B cell (primary cell): ENCODE results near the gene AP1G1. TPM values are rescaled to one million over a fixed set of nuclear protein-coding genes. Genes with fewer than 3 reads are reported as not detected.

Experiments
- ATAC-seq: fragments of 200-7000 bp; cut with Tn5 transposase; one replicate; pipeline ENCODE4 v1.10.0; 2021; ENCODE audit warnings: low read depth, mild to moderate bottlenecking, moderate number of reproducible peaks, moderate library complexity
- CTCF ChIA-PET: fragments of 350-600 bp; sonication (Branson Sonifier 250); formaldehyde crosslinking; loops from one replicate; lab custom pipeline; 2021; ENCODE audit warnings: antibody characterized with exemption, inconsistent platforms; lab: Charles Lee
- POLR2A ChIA-PET: fragments of 350-600 bp; sonication (Branson Sonifier 250); formaldehyde crosslinking; loops from one replicate; lab custom pipeline; 2021; ENCODE audit warnings: antibody characterized with exemption; lab: Charles Lee
- DNase-seq: peaks from one replicate; pipeline ENCODE4 v3.0.0; 2013
- H2AFZ ChIP-seq: 2 replicates; pipeline ENCODE4 v1.6.1; 2012; ENCODE audit warnings: mild to moderate bottlenecking, low read depth, low read length; ENCODE audit not compliant: insufficient read depth, poor library complexity, severe bottlenecking
- H3K27ac ChIP-seq, 2 donors: 1 replicate in 1 of 2; 2 replicates in 1 of 2; pipeline ENCODE4 v1.5.1; 2012 to 2013; ENCODE audit warnings: low read length in 2 of 2, mild to moderate bottlenecking in 2 of 2, moderate library complexity in 1 of 2
- H3K27me3 ChIP-seq, 4 experiments: fragments of 200-600 bp in 1 of 4; sonication (generic) in 1 of 4; replicated peaks in 1 of 4; 1 replicate in 2 of 4; 2 replicates in 2 of 4; pipeline versions ENCODE4 v1.6.1 to v1.7.0; 2013 to 2016; ENCODE audit warnings: low read length in 3 of 4, mild to moderate bottlenecking in 2 of 4, mixed read lengths in 1 of 4, moderate library complexity in 1 of 4; ENCODE audit not compliant: insufficient read depth in 4 of 4, control insufficient read depth in 3 of 4; ENCODE audit errors: control extremely low read depth in 1 of 4
- H3K36me3 ChIP-seq, 2 experiments: replicated peaks in 1 of 2; 1 replicate in 1 of 2; 2 replicates in 1 of 2; pipeline versions ENCODE4 v1.6.1 to v1.7.1; 2013; ENCODE audit warnings: low read length in 1 of 2; ENCODE audit not compliant: insufficient read depth in 2 of 2, control insufficient read depth in 1 of 2; ENCODE audit errors: control extremely low read depth in 1 of 2, extremely low read depth in 1 of 2
- H3K4me1 ChIP-seq, 2 donors: fragments of 200-600 bp in 1 of 2; sonication (generic) in 1 of 2; 1 replicate in 1 of 2; 2 replicates in 1 of 2; pipeline versions ENCODE4 v1.5.1 to v1.6.1; 2013 to 2017; ENCODE audit warnings: low read length in 2 of 2; ENCODE audit not compliant: control insufficient read depth in 2 of 2, insufficient read depth in 2 of 2
- H3K4me2 ChIP-seq: replicated peaks from 2 replicates; pipeline ENCODE3; 2012; ENCODE audit warnings: mild to moderate bottlenecking, low read depth, low read length; ENCODE audit not compliant: poor library complexity, severe bottlenecking
- H3K4me3 ChIP-seq, 5 experiments: fragments of 200-600 bp in 1 of 5; sonication (generic) in 1 of 5; 1 replicate in 3 of 5; 2 replicates in 2 of 5; pipeline versions ENCODE4 v1.5.1 to v1.7.0; 2011 to 2016; ENCODE audit warnings: low read length in 4 of 5, mild to moderate bottlenecking in 4 of 5, low read depth in 2 of 5, control low read depth in 1 of 5, moderate library complexity in 1 of 5; ENCODE audit not compliant: insufficient read depth in 1 of 5; ENCODE audit errors: control extremely low read depth in 1 of 5, extremely low read depth in 1 of 5
- H3K79me2 ChIP-seq: fragments of 200-600 bp; sonication (generic); one replicate; pipeline ENCODE4 v1.6.0; 2016; ENCODE audit warnings: low read length; ENCODE audit not compliant: control insufficient read depth, insufficient read depth
- H3K9ac ChIP-seq: fragments of 200-600 bp; sonication (generic); 2 replicates; pipeline ENCODE4 v1.6.1; 2017; ENCODE audit warnings: mild to moderate bottlenecking, low read length, moderate library complexity
- H3K9me3 ChIP-seq, 3 donors: one replicate each; pipeline versions ENCODE4 v1.6.1 to v1.7.1; 2013; ENCODE audit warnings: low read length in 2 of 3; ENCODE audit not compliant: control insufficient read depth in 2 of 3, insufficient read depth in 1 of 3; ENCODE audit errors: control extremely low read depth in 1 of 3
- H4K20me1 ChIP-seq: 2 replicates; pipeline ENCODE4 v1.6.0; 2012; ENCODE audit warnings: mild to moderate bottlenecking, low read length; ENCODE audit not compliant: insufficient read depth, control insufficient read depth, poor library complexity, severe bottlenecking
- H3K27ac Mint-ChIP-seq: one replicate; pipeline ENCODE4 v1.8.0; 2021; ENCODE audit warnings: mixed read lengths
- H3K27me3 Mint-ChIP-seq: one replicate; pipeline ENCODE4 v1.8.0; 2021; ENCODE audit warnings: mixed read lengths
- H3K4me1 Mint-ChIP-seq: one replicate; pipeline ENCODE4 v1.8.0; 2021; ENCODE audit warnings: mixed read lengths
- H3K4me3 Mint-ChIP-seq: one replicate; pipeline ENCODE4 v1.8.0; 2021; ENCODE audit warnings: mixed read lengths
- H3K9me3 Mint-ChIP-seq: one replicate; pipeline ENCODE4 v1.8.0; 2022; ENCODE audit warnings: mixed read lengths; ENCODE audit not compliant: insufficient read depth
- EZH2 ChIP-seq: IDR thresholded peaks from 2 replicates; pipeline ENCODE4 v1.6.1; 2012; ENCODE audit warnings: borderline replicate concordance, low read depth, mild to moderate bottlenecking, moderate library complexity, low read length; ENCODE audit not compliant: insufficient read depth, poor library complexity, severe bottlenecking
- WGBS: methylation state at CpG from one replicate; pipeline ENCODE4 v1.1.5; 2013; ENCODE audit warnings: missing lambda C conversion rate; ENCODE audit not compliant: insufficient coverage; 5-methylcytosine and 5-hydroxymethylcytosine counted together
- intact Hi-C: fragments of 100-400 bp; cut with micrococcal nuclease; formaldehyde crosslinking; loops from one replicate; pipeline ENCODE4 v1.10.0; 2022
- polyA plus RNA-seq: library from polyadenylated mRNA; depleted of rRNA; stranded (reverse); fragments of >200 nt; gene quantifications from 2 replicates; pipeline ENCODE4 v1.2.3, GENCODE V29; 2012
- total RNA-seq, 2 donors: library from RNA; stranded (reverse); fragments of 120-200 nt in 1 of 2; gene quantifications; 1 replicate in 1 of 2; 2 replicates in 1 of 2; pipeline versions ENCODE4 v1.2.3 to v1.2.4, GENCODE V29; 2013 to 2022
- TF ChIP-seq, protein P1 (sequence below): fragments of 200-600 bp; IDR thresholded peaks from one replicate; pipeline ENCODE4 v1.8.0; 2022; ENCODE audit warnings: antibody characterized with exemption, mild to moderate bottlenecking

AP1G1 gene
- total and polyA plus RNA-seq, 2 donors (not counting 1 experiment from before 2014, with no cell fraction given) = 43.8 to 142 TPM

DNA sequence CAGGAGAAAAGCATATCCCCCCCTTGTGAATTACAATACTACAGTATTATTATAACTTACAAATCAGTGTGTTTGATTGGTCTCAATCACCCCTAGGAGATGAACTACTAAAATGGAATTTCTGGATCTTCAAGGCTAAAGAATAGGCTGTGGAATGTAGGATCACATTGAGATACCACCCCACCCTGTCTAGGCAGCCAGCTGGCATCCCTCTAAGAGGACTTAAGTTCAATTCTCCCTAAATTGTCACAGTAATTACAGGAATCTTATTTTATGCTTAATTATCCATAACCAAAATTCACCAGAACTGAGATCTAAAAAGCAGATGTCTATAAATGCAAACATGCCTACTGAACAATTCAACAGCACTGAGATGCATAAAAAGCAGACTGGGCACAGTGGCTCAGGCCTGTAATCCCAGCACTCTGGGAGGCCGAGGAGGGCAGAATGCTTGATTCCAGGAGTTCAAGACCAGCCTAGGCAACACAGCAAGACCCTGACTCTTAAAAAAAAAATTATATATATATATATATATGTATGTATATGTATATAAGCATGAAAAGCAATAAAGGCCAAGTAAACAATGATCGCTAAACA lies 12.0 kb downstream of the AP1G1 start:
- no peak overlapping the region for H3K27ac Mint-ChIP-seq
- DNase-seq (no peak), ATAC-seq (no peak)
- Histone ChIP-seq H3K9ac (no peak overlapping the region), H2AFZ (no peak overlapping the region), H3K36me3 (peaks cover 2 to 23% of the 10 kb centered on the region in 2 experiments), H3K4me3 (no peak overlapping the region), H3K27me3 (no peaks in the 10 kb centered on the region), H3K27ac (no peak overlapping the region), H3K79me2 (peaks cover 97% of the 10 kb centered on the region), H3K4me2 (no peak overlapping the region), H3K9me3 (no peaks in the 10 kb centered on the region), H3K4me1 (peaks cover 3 to 11% of the 10 kb centered on the region in 2 donors), H4K20me1 (peaks cover 87% of the 10 kb centered on the region)
- no peak overlapping the region for H3K4me3 Mint-ChIP-seq
- POLR2A ChIA-PET = no interaction called here
- H3K9me3 Mint-ChIP-seq = no peaks in the 10 kb centered on the region
- WGBS = no CpG with 5 or more reads among the region's 2 CpGs
- CTCF ChIA-PET = no interaction called here
- intact Hi-C loops = no loop called here
- peaks cover 31% of the 10 kb centered on the region for H3K4me1 Mint-ChIP-seq
- TF ChIP-seq EZH2 = no peak
- TF ChIP-seq, protein P1, sequence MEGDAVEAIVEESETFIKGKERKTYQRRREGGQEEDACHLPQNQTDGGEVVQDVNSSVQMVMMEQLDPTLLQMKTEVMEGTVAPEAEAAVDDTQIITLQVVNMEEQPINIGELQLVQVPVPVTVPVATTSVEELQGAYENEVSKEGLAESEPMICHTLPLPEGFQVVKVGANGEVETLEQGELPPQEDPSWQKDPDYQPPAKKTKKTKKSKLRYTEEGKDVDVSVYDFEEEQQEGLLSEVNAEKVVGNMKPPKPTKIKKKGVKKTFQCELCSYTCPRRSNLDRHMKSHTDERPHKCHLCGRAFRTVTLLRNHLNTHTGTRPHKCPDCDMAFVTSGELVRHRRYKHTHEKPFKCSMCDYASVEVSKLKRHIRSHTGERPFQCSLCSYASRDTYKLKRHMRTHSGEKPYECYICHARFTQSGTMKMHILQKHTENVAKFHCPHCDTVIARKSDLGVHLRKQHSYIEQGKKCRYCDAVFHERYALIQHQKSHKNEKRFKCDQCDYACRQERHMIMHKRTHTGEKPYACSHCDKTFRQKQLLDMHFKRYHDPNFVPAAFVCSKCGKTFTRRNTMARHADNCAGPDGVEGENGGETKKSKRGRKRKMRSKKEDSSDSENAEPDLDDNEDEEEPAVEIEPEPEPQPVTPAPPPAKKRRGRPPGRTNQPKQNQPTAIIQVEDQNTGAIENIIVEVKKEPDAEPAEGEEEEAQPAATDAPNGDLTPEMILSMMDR = no peak
- no peaks in the 10 kb centered on the region for H3K27me3 Mint-ChIP-seq

DNA sequence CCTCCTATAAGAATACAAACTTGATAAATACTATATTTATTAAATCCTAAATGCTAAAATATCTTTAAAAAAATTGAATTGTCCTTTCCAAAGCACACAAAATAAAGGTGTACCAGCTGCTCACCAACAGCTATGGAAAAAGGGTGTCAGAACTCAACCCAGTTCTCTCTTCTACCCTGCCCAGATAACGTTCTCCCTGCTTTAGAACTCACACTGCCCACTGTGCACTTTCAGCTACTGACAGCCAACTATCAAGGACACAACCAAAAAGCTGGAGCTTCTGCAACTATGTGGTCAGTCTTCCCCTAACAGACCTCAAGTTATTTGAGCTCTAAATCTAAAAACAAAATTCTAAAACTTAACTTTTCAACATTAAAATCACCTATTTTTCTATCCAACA lies 13.7 kb downstream of the AP1G1 start:
- TF ChIP-seq, protein P1 = no peak
- no peak for TF ChIP-seq EZH2
- Histone ChIP-seq H3K4me1 (peaks cover 7 to 14% of the 10 kb centered on the region in 2 donors), H3K36me3 (peaks cover 2 to 18% of the 10 kb centered on the region in 2 experiments), H4K20me1 (peaks cover 88% of the 10 kb centered on the region), H2AFZ (no peak overlapping the region), H3K4me3 (no peak overlapping the region), H3K9me3 (no peaks in the 10 kb centered on the region), H3K9ac (no peak overlapping the region), H3K4me2 (no peak overlapping the region), H3K27me3 (no peaks in the 10 kb centered on the region), H3K27ac (no peak overlapping the region), H3K79me2 (peaks cover 98% of the 10 kb centered on the region)
- ChIA-PET CTCF (interaction anchor here (0.6 to 0.9 kb wide), 2 partner anchors 20 to 167 kb away, joined by 3 to 6 read pairs; no protein-coding TSS in a partner anchor), POLR2A (no interaction called here)
- Mint-ChIP-seq H3K4me3 (no peak overlapping the region), H3K27me3 (no peaks in the 10 kb centered on the region), H3K27ac (no peak overlapping the region), H3K4me1 (peaks cover 43% of the 10 kb centered on the region), H3K9me3 (no peaks in the 10 kb centered on the region)
- DNase-seq = no peak
- 57% methylated on average over 1 of the region's 1 CpG for WGBS
- intact Hi-C loops = no loop called here
- no peak for ATAC-seq
